ENCODE data around the gene COQ10A.
"Not testable (repeated sequence)": the region's sequence is repeated elsewhere in the genome, so short reads cannot be mapped to it uniquely, and the experiment has no call there.

DNA sequence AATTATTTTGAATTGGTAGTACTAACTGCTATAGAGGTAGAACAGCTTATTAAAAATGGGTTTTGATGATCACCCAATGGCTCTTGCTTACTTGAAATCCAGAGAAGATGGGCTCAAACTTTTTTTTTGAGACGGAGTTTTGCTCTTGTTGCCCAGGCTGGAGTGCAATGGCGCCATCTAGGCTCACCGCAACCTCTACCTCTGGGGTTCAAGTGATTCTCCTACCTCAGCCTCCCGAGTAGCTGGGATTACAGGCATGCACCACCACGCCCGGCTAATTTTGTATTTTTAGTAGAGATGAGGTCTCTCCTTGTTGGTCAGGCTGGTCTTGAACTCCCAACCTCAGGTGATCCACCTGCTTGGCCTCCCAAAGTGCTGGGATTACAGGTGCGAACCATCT lies 3.8 kb upstream of the COQ10A start:
- not testable (repeated sequence) for TF ChIP-seq KAT8 (IDR thresholded peaks at IDR 0.05; ENCODE audit: low read depth); TAF1 (IDR thresholded peaks at IDR 0.05; ENCODE audit: control insufficient read depth, extremely low read depth, insufficient read depth, low read length, severe bottlenecking); MAZ (CRISPR knock-in tag; conservative IDR thresholded peaks at IDR 0.05 in 1 of 2, IDR thresholded peaks at IDR 0.05 in 1 of 2); ZFP1 (CRISPR knock-in tag; IDR thresholded peaks at IDR 0.05); CBX3 (IDR thresholded peaks at IDR 0.05; ENCODE audit: borderline replicate concordance in 1 of 2, low read length in 2 of 2); GATAD2B (IDR thresholded peaks at IDR 0.05; ENCODE audit: borderline replicate concordance); TOE1 (IDR thresholded peaks at IDR 0.05; ENCODE audit: borderline replicate concordance); TOE1 (CRISPR knock-in tag; IDR thresholded peaks at IDR 0.05; ENCODE audit: borderline replicate concordance, low read depth); PHB2 (IDR thresholded peaks at IDR 0.05; ENCODE audit: low read depth); FOSL1 (tag; conservative IDR thresholded peaks at IDR 0.05); GABPA (tag; conservative IDR thresholded peaks at IDR 0.05; ENCODE audit: low read depth); EZH2 (IDR thresholded peaks at IDR 0.05; ENCODE audit: borderline replicate concordance, low read depth, low read length)
- TF ChIP-seq, protein P1, sequence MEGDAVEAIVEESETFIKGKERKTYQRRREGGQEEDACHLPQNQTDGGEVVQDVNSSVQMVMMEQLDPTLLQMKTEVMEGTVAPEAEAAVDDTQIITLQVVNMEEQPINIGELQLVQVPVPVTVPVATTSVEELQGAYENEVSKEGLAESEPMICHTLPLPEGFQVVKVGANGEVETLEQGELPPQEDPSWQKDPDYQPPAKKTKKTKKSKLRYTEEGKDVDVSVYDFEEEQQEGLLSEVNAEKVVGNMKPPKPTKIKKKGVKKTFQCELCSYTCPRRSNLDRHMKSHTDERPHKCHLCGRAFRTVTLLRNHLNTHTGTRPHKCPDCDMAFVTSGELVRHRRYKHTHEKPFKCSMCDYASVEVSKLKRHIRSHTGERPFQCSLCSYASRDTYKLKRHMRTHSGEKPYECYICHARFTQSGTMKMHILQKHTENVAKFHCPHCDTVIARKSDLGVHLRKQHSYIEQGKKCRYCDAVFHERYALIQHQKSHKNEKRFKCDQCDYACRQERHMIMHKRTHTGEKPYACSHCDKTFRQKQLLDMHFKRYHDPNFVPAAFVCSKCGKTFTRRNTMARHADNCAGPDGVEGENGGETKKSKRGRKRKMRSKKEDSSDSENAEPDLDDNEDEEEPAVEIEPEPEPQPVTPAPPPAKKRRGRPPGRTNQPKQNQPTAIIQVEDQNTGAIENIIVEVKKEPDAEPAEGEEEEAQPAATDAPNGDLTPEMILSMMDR (IDR thresholded peaks at IDR 0.05 in 2 of 3, conservative IDR thresholded peaks at IDR 0.05 in 1 of 3; ENCODE audit: insufficient read depth in 2 of 3, low read depth in 1 of 3, low read length in 3 of 3), result peak; percentile 26 to 34 (median 27); a peak in 2 of 6 replicates
- TF ChIP-seq, protein P2, sequence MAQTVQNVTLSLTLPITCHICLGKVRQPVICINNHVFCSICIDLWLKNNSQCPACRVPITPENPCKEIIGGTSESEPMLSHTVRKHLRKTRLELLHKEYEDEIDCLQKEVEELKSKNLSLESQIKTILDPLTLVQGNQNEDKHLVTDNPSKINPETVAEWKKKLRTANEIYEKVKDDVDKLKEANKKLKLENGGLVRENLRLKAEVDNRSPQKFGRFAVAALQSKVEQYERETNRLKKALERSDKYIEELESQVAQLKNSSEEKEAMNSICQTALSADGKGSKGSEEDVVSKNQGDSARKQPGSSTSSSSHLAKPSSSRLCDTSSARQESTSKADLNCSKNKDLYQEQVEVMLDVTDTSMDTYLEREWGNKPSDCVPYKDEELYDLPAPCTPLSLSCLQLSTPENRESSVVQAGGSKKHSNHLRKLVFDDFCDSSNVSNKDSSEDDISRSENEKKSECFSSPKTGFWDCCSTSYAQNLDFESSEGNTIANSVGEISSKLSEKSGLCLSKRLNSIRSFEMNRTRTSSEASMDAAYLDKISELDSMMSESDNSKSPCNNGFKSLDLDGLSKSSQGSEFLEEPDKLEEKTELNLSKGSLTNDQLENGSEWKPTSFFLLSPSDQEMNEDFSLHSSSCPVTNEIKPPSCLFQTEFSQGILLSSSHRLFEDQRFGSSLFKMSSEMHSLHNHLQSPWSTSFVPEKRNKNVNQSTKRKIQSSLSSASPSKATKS (CRISPR knock-in tag; IDR thresholded peaks at IDR 0.05), result not testable (repeated sequence)

Data from K562 (cell line).